Hepatocyte (in vitro differentiated cells): ENCODE results near the gene KCNQ2. TPM values are rescaled to one million over a fixed set of nuclear protein-coding genes. Genes with fewer than 3 reads are reported as not detected.

Experiments used
- DNase-seq: peaks from one replicate; pipeline ENCODE4 v3.0.0-alpha.2; 2016; ENCODE audit warnings: low spot score
- H2AFZ ChIP-seq: fragments of 200-600 bp; sonication (generic); 2 replicates; pipeline ENCODE4 v1.6.0; 2016; ENCODE audit warnings: antibody characterized with exemption, mild to moderate bottlenecking
- H3K27ac ChIP-seq: fragments of 200-600 bp; sonication (generic); 2 replicates; pipeline ENCODE4 v1.5.1; 2016; ENCODE audit warnings: mild to moderate bottlenecking
- H3K27me3 ChIP-seq: fragments of 200-600 bp; sonication (generic); 2 replicates; pipeline ENCODE4 v1.6.1; 2016
- H3K36me3 ChIP-seq: fragments of 200-600 bp; sonication (generic); replicated peaks from 2 replicates; pipeline ENCODE4 v1.5.1; 2016; ENCODE audit warnings: low read depth; ENCODE audit not compliant: insufficient read depth
- H3K4me1 ChIP-seq: fragments of 200-600 bp; sonication (generic); 2 replicates; pipeline ENCODE4 v1.5.1; 2016; ENCODE audit warnings: mild to moderate bottlenecking, moderate library complexity; ENCODE audit not compliant: insufficient read depth
- H3K4me2 ChIP-seq: fragments of 200-600 bp; sonication (generic); 2 replicates; pipeline ENCODE4 v1.6.0; 2016
- H3K4me3 ChIP-seq: fragments of 200-600 bp; sonication (generic); 2 replicates; pipeline ENCODE4 v1.5.1; 2016; ENCODE audit warnings: mild to moderate bottlenecking
- H3K79me2 ChIP-seq: fragments of 200-600 bp; sonication (generic); 2 replicates; pipeline ENCODE4 v1.6.0; 2017; ENCODE audit warnings: mild to moderate bottlenecking
- H3K9me2 ChIP-seq: fragments of 200-600 bp; sonication (generic); replicated peaks from 2 replicates; pipeline ENCODE4 v1.6.0; 2017; ENCODE audit warnings: mild to moderate bottlenecking; ENCODE audit not compliant: insufficient read depth
- H3K9me3 ChIP-seq: fragments of 200-600 bp; sonication (generic); 2 replicates; pipeline ENCODE4 v1.5.1; 2016; ENCODE audit warnings: low read depth, mild to moderate bottlenecking
- H4K20me1 ChIP-seq: fragments of 200-600 bp; sonication (generic); 2 replicates; pipeline ENCODE4 v1.6.0; 2016; ENCODE audit warnings: mild to moderate bottlenecking; ENCODE audit not compliant: insufficient read depth, poor library complexity, severe bottlenecking
- CTCF ChIP-seq: fragments of 200-600 bp; sonication (generic); IDR thresholded peaks from 2 replicates; pipeline ENCODE4 v1.5.1; 2016; ENCODE audit warnings: antibody characterized with exemption, mild to moderate bottlenecking; ENCODE audit not compliant: poor library complexity
- EZH2 ChIP-seq: fragments of 200-600 bp; sonication (generic); IDR thresholded peaks from 2 replicates; pipeline ENCODE4 v1.6.1; 2016; ENCODE audit warnings: antibody characterized with exemption, mild to moderate bottlenecking, borderline replicate concordance
- EZH2phosphoT487 ChIP-seq: fragments of 200-600 bp; sonication (generic); IDR thresholded peaks from one replicate; pipeline ENCODE4 v1.6.1; 2018; ENCODE audit warnings: antibody characterized with exemption, mild to moderate bottlenecking, low read depth, moderate library complexity; ENCODE audit not compliant: unreplicated experiment, severe bottlenecking
- WGBS: methylation state at CpG from one replicate; pipeline ENCODE4 v1.1.6; 2016; ENCODE audit warnings: low lambda C conversion rate; ENCODE audit errors: missing lambda C conversion rate; 5-methylcytosine and 5-hydroxymethylcytosine counted together
- polyA plus RNA-seq: library from polyadenylated mRNA; unstranded; fragments of >200 nt; fragmentation: Nextera tagmentation; extraction: Ambion mirVana; gene quantifications from 2 replicates; pipeline ENCODE4 v1.2.1, GENCODE V29; 2016
- total RNA-seq: library from RNA; depleted of rRNA; stranded (reverse); fragments of >200 nt; gene quantifications from 2 replicates; pipeline ENCODE4 v1.2.3, GENCODE V29; 2014

KCNQ2 gene
- total and polyA plus RNA-seq, 2 experiments from 2014 or later: 3.5 to 5.4 TPM

GRCh38 chr20:63500151-63500901 lies 27.9 kb upstream of the KCNQ2 start:
- peaks cover 29% of the 10 kb centered on the region for H3K27me3 ChIP-seq
- H2AFZ ChIP-seq: no peak overlapping the region
- H3K4me1 ChIP-seq: peaks cover 8% of the 10 kb centered on the region
- H3K9me2 ChIP-seq: no peaks in the 10 kb centered on the region
- no peaks in the 10 kb centered on the region for H3K9me3 ChIP-seq
- 94% methylated on average over 15 of the region's 24 CpGs for WGBS
- H3K27ac ChIP-seq: no peak overlapping the region
- DNase-seq: no peak
- no peak overlapping the region for H3K4me2 ChIP-seq
- TF ChIP-seq EZH2phosphoT487 (no peak), CTCF (no peak), EZH2 (no peak)
- H4K20me1 ChIP-seq: no peaks in the 10 kb centered on the region
- H3K36me3 ChIP-seq: no peaks in the 10 kb centered on the region
- H3K4me3 ChIP-seq: no peak overlapping the region
- no peaks in the 10 kb centered on the region for H3K79me2 ChIP-seq

GRCh38 chr20:63499338-63499969 lies 27.0 kb upstream of the KCNQ2 start:
- H3K27me3 ChIP-seq: peaks cover 29% of the 10 kb centered on the region
- H3K79me2 ChIP-seq: no peaks in the 10 kb centered on the region
- no peaks in the 10 kb centered on the region for H3K9me3 ChIP-seq
- no peak overlapping the region for H3K27ac ChIP-seq
- H2AFZ ChIP-seq: no peak overlapping the region
- WGBS: 40% methylated on average over 12 of the region's 48 CpGs
- peak overlapping the region; percentile 90 for H3K4me2 ChIP-seq
- no peak overlapping the region for H3K4me3 ChIP-seq
- no peak for TF ChIP-seq EZH2phosphoT487
- TF ChIP-seq EZH2: no peak
- TF ChIP-seq CTCF: no peak
- H3K36me3 ChIP-seq: no peaks in the 10 kb centered on the region
- H3K9me2 ChIP-seq: no peaks in the 10 kb centered on the region
- H4K20me1 ChIP-seq: no peaks in the 10 kb centered on the region
- peaks cover 8% of the 10 kb centered on the region for H3K4me1 ChIP-seq
- no peak for DNase-seq

- peak within 1 kb of the TSS; percentile 90 for H3K4me2 ChIP-seq
- peak; percentile 78 for DNase-seq
- H2AFZ ChIP-seq: no peak within 1 kb of the TSS
- H3K27me3 ChIP-seq: peaks cover 26% of the 10 kb centered on the region
- H3K27ac ChIP-seq: no peak within 1 kb of the TSS
- no peaks in the 10 kb centered on the region for H3K79me2 ChIP-seq
- peak; percentile 14 for TF ChIP-seq CTCF
- no peak for TF ChIP-seq EZH2phosphoT487
- H4K20me1 ChIP-seq: no peaks in the 10 kb centered on the region
- no peaks in the 10 kb centered on the region for H3K36me3 ChIP-seq
- H3K4me3 ChIP-seq: no peak within 1 kb of the TSS
- H3K4me1 ChIP-seq: peaks cover 8% of the 10 kb centered on the region
- no peaks in the 10 kb centered on the region for H3K9me2 ChIP-seq
- 2% methylated on average over 12 of the region's 58 CpGs for WGBS
- H3K9me3 ChIP-seq: no peaks in the 10 kb centered on the region
Measured at GRCh38 chr20:63498960-63499337, 26.5 kb upstream of the KCNQ2 start, which contains the start of gene EEF1A2. TSS of gene EEF1A2 (minus strand) at chr20:63499083. CDS start at chr20:63497763, 1,320 bp downstream.
